Breast epithelium (tissue), 4 donors: ENCODE results near the gene TRMT13. TPM values are rescaled to one million over a fixed set of nuclear protein-coding genes. Genes with fewer than 3 reads are reported as not detected.

ENCODE experiments used
- DNase-seq, 2 donors: peaks; one replicate each; pipeline ENCODE4 v3.0.0-alpha.2; 2019; ENCODE audit warnings: low spot score in 2 of 2
- H3K27ac ChIP-seq, 2 donors: fragments of 200-600 bp; sonication (generic) in 1 of 2; one replicate each; pipeline ENCODE4 v1.5.1; 2016 to 2019; ENCODE audit warnings: mild to moderate bottlenecking in 1 of 2
- H3K27me3 ChIP-seq, 2 donors: fragments of 200-600 bp; sonication (generic) in 1 of 2; one replicate each; pipeline versions ENCODE4 v1.5.1 to v1.6.0; 2017 to 2019; ENCODE audit warnings: control low read depth in 1 of 2, mild to moderate bottlenecking in 1 of 2
- H3K36me3 ChIP-seq: fragments of 200-600 bp; one replicate; pipeline ENCODE4 v1.5.1; 2019
- H3K4me1 ChIP-seq, 2 donors: fragments of 200-600 bp; sonication (generic); one replicate each; pipeline ENCODE4 v1.5.1; 2016 to 2019; ENCODE audit warnings: control low read depth in 1 of 2
- H3K4me3 ChIP-seq, 3 donors: fragments of 200-600 bp; sonication (generic); 1 replicate in 2 of 3; 2 replicates in 1 of 3; pipeline ENCODE4 v1.5.1; 2016 to 2019; ENCODE audit warnings: mild to moderate bottlenecking in 3 of 3, moderate library complexity in 2 of 3
- H3K9me3 ChIP-seq, 2 donors: fragments of 200-600 bp; sonication (generic) in 1 of 2; one replicate each; pipeline ENCODE4 v1.5.1; 2016 to 2019; ENCODE audit warnings: control low read depth in 1 of 2
- POLR2A ChIP-seq: fragments of 450-650 bp; IDR thresholded peaks from one replicate; pipeline ENCODE4 v1.6.1; 2016; ENCODE audit warnings: antibody characterized with exemption, mild to moderate bottlenecking, moderate library complexity
- POLR2AphosphoS5 ChIP-seq, 3 donors: sonication (generic); formaldehyde crosslinking; IDR thresholded peaks; one replicate each; pipeline ENCODE4 v1.6.1; 2017; ENCODE audit warnings: antibody characterized with exemption in 3 of 3
- intact Hi-C: fragments of 100-400 bp; cut with DNase I; formaldehyde crosslinking; loops from one replicate; pipeline ENCODE4 v1.15.1; 2023; ENCODE audit warnings: low total_unique reads
- total RNA-seq, 3 donors: library from RNA; depleted of rRNA; stranded (reverse); fragments of >200 nt; gene quantifications; one replicate each; pipeline ENCODE4 v1.1.0, GENCODE V29; 2016
- TF ChIP-seq, protein P1 (sequence below), 3 donors: fragments of 450-650 bp; IDR thresholded peaks; one replicate each; pipeline ENCODE4 v1.5.1; 2016 to 2017; ENCODE audit warnings: antibody characterized with exemption in 3 of 3, mild to moderate bottlenecking in 3 of 3, moderate library complexity in 3 of 3

Gene TRMT13
- total RNA-seq, 3 donors from 2014 or later = 16.0 to 36.1 (median 21.0) TPM

DNA sequence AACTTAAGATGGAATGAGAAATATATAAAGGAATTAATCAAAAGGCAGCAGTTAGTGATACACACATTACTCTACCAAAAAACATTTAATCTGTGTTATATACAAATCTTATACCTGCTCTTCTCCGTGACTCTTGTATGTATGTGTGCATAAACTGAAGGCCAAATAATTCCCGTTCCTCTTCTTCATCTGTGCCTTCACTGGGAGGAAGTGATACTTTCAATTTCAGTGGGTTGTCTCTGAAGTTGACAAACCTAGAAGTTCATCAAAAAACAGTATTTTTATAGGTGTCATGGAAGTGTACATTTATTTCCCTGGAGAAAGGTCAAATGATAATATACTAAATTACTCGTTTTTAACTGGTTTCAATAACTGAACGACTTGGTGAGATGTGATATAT lies 19.3 kb downstream of the TRMT13 start:
- H3K36me3 ChIP-seq = no peaks in the 10 kb centered on the region
- H3K27ac ChIP-seq = no peak overlapping the region
- H3K4me1 ChIP-seq = no peaks in the 10 kb centered on the region
- no peaks in the 10 kb centered on the region for H3K27me3 ChIP-seq
- TF ChIP-seq POLR2AphosphoS5 (IDR thresholded peaks at IDR 0.05) (no peak), POLR2A (no peak)
- TF ChIP-seq, protein P1, sequence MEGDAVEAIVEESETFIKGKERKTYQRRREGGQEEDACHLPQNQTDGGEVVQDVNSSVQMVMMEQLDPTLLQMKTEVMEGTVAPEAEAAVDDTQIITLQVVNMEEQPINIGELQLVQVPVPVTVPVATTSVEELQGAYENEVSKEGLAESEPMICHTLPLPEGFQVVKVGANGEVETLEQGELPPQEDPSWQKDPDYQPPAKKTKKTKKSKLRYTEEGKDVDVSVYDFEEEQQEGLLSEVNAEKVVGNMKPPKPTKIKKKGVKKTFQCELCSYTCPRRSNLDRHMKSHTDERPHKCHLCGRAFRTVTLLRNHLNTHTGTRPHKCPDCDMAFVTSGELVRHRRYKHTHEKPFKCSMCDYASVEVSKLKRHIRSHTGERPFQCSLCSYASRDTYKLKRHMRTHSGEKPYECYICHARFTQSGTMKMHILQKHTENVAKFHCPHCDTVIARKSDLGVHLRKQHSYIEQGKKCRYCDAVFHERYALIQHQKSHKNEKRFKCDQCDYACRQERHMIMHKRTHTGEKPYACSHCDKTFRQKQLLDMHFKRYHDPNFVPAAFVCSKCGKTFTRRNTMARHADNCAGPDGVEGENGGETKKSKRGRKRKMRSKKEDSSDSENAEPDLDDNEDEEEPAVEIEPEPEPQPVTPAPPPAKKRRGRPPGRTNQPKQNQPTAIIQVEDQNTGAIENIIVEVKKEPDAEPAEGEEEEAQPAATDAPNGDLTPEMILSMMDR (IDR thresholded peaks at IDR 0.05) = no peak
- H3K9me3 ChIP-seq = no peaks in the 10 kb centered on the region
- no peak for DNase-seq
- intact Hi-C loops = no loop called here
- H3K4me3 ChIP-seq = no peak overlapping the region

DNA sequence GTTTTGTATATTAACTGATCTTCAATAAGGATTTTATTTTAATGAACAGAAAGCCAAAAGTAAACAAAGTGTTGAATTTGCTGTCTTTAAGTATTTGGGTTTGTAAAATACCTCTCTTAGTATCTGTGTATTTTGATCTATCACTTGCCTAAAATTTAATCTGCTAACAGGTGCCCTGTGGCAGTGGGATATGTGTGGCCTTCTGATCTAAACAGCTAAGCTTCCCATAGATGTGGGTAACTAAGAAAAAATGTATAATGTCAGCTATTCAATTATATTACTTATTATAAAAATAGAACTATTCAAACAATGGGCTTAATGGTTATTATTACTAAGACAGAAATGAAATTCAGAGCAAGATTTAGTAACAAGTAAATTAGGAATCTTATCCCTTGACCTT lies 29.9 kb downstream of the TRMT13 start:
- no peak overlapping the region for H3K27ac ChIP-seq
- TF ChIP-seq, protein P1 (IDR thresholded peaks at IDR 0.05) = no peak
- TF ChIP-seq POLR2A (no peak), POLR2AphosphoS5 (IDR thresholded peaks at IDR 0.05) (no peak)
- intact Hi-C loops = no loop called here

DNA sequence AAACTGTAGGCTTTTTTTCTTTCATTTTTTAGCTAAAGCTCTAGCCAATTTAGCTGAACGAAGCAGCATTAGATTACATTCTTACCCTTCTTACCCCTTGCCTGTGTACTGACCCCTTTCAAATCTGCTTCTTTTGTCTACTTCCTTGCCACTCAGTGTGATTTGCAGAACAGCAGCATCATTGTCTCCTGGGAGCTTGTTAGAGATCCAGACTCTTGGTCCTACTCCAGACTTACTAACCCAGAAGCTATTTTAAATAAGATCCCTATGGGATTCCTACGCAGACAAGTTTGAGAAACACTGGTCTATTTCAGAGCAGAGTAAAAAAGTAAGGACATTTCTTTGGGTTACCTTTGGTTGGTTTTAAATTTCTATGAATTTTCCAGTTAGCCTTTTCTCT lies 31.3 kb downstream of the TRMT13 start:
- H3K4me1 ChIP-seq = no peaks in the 10 kb centered on the region
- H3K27ac ChIP-seq = no peak overlapping the region
- TF ChIP-seq POLR2AphosphoS5 (IDR thresholded peaks at IDR 0.05) (no peak), POLR2A (no peak)
- TF ChIP-seq, protein P1 (IDR thresholded peaks at IDR 0.05) = no peak
- no peak for DNase-seq
- no peaks in the 10 kb centered on the region for H3K9me3 ChIP-seq
- intact Hi-C loops = no loop called here
- H3K4me3 ChIP-seq = no peak overlapping the region
- no peaks in the 10 kb centered on the region for H3K27me3 ChIP-seq
- no peaks in the 10 kb centered on the region for H3K36me3 ChIP-seq

More for the DNA sequence above, 29.9 kb downstream of the TRMT13 start:
- DNase-seq = no peak
- Histone ChIP-seq H3K9me3 (no peaks in the 10 kb centered on the region), H3K4me3 (no peak overlapping the region), H3K27me3 (no peaks in the 10 kb centered on the region), H3K4me1 (no peaks in the 10 kb centered on the region), H3K36me3 (no peaks in the 10 kb centered on the region)

DNA sequence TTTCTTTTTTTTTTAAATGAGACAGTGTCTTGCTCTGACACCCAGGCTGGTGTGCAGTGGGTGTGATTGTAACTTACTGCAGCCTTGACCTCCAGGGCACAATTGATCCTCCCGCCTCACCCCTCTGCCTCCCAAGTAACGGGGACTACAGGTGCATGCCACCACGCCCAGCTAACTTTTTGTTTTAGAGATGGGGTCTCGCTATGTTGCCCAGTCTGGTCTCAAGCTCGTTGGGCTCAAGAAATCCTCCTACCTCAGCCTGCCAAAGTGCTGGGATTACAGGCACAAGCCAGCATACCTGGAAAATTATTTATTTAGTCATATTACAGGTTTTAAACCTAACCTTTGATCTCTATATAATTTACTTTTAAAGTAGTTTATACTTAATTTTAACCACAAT lies 31.7 kb downstream of the TRMT13 start:
- intact Hi-C loops = no loop called here
- no peak for TF ChIP-seq POLR2A
- TF ChIP-seq, protein P1 (IDR thresholded peaks at IDR 0.05) = no peak
- TF ChIP-seq POLR2AphosphoS5 (IDR thresholded peaks at IDR 0.05) = no peak

DNA sequence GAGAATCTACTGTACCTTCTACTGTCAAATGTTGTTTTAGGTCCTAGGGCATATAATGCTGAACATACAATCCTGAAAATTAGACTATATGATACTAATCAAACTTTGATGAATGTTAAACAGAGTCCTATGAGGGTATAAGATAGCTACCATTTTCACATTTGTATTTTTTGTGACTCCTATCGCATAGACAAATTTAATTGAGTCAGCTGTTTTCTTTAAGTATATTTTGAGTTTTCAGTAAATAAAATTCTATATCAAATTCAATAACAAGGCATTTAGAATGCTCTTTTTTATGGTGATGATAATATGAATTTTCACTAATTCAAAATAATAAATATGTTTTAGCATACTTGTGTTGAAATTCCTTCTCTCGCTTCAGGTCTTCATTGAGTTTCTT lies 35.1 kb downstream of the TRMT13 start:
- intact Hi-C loops = no loop called here
- TF ChIP-seq POLR2AphosphoS5 (IDR thresholded peaks at IDR 0.05) = no peak
- TF ChIP-seq POLR2A = no peak
- TF ChIP-seq, protein P1 (IDR thresholded peaks at IDR 0.05) = no peak
- Histone ChIP-seq H3K4me1 (no peaks in the 10 kb centered on the region), H3K27ac (no peak overlapping the region), H3K9me3 (no peaks in the 10 kb centered on the region), H3K4me3 (no peak overlapping the region), H3K36me3 (no peaks in the 10 kb centered on the region), H3K27me3 (no peaks in the 10 kb centered on the region)
- DNase-seq = no peak

More for the DNA sequence above, 31.7 kb downstream of the TRMT13 start:
- no peaks in the 10 kb centered on the region for H3K36me3 ChIP-seq
- DNase-seq = no peak
- no peaks in the 10 kb centered on the region for H3K4me1 ChIP-seq
- H3K27me3 ChIP-seq = no peaks in the 10 kb centered on the region
- H3K9me3 ChIP-seq = no peaks in the 10 kb centered on the region
- no peak overlapping the region for H3K4me3 ChIP-seq
- no peak overlapping the region for H3K27ac ChIP-seq
